GM19438 (cell line): Measurements from ENCODE around the gene RMND5A.
A peak's percentile ranks its signal among the peaks of the same experiment; 100 is the strongest.

Experiments
- ATAC-seq: cut with Tn5 transposase; IDR thresholded peaks from one replicate; pipeline ENCODE4 v1.9.1; 2021; ENCODE audit warnings: low read depth; ENCODE audit not compliant: unreplicated experiment

The RMND5A gene

DNA sequence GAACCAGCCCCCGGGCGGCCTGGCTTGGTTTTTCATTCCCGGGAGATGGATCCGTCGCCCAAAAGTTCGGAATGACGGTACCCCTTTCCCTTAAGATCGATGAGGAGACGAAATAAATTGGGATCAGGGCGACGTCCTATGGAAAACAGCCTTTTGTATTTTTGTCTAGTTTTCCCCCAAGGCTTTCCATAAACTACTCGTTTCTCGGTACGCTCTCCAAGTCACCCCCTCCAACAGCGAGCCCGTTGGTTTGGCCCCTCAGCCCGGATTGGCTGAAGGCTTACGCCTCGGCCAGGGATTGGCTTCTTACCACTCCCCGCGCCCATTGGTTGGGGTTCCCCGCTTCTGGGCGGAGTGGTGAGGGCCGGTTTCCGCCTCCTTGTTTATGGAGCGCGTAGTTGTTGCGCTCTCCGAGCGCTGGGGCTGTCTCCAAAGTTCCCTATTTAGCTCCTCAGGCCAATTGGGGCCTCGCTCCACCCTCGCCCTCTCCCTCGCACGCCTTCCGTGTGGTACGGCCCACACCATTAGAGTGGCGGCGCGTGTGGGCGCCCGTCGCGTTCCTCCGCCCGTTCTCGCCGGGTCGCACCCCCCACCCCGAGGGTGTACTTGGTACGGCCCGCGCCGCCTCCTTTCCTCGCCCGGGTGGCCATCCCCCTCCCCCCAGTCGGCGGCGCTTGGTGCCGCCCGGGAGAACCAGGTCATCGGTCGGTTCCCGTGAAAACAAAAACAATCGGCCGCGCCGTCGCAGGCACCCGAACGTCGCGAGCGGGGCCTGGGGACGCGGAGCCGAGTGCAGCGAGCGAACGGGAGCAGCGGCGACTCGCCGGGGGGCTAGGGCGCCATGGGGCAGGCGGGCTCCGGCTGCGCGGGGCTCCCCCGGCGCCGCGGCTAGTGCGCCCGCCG, at the start of gene RMND5A:
RMND5A (plus strand) TSS at position 655 of the 903 bp plus-strand sequence. CDS start 377 bp downstream, outside the sequence.
- peak; percentile 79 for ATAC-seq

- no peak for ATAC-seq
Observed at GRCh38 chr2:86671337-86671981, 48.6 kb upstream of the RMND5A start.

DNA sequence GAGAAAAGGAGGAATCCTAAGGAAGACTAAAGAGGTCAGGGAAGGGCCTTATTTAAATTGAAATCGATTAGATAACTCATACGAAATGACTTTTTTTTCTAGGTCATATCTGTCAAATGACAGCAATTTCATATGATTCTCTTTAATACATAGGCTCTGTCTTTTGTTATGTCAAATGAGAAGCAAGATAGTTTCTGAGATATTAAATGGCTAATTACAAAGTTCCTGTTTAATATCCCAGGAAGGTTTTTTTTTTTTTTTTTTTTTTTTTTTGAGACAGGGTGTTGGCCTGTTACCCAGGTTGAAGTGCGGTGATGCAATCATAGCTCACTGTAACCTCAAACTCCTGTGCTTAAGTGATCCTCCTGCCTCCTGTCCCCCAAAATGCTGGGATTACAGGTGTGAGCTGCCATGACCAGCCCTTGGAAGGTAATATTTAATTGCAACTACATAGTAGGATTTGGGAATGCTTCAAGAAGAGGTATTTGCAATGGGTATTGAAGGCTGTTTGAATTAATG, 48.0 kb upstream of the RMND5A start:
- ATAC-seq, result no peak

DNA sequence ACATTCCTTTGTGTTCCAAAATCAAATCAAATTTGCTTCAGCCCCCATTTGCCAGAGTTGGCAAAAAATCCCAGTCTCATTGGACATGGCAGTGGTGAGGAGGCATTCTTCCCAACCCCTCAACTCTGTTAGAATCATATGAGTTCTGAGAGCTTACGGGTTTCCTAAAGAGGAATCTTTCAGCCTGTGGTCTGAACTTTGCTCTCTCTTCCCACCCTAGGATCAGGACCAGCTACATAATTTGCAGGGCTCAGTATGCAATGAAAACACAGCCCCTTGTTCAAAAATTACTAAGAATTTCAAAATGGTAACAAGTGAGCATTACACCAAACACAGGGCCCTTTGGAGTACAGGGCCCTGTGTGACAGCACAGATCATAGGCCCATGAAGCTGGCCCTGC, 47.1 kb upstream of the RMND5A start:
- ATAC-seq, result no peak

DNA sequence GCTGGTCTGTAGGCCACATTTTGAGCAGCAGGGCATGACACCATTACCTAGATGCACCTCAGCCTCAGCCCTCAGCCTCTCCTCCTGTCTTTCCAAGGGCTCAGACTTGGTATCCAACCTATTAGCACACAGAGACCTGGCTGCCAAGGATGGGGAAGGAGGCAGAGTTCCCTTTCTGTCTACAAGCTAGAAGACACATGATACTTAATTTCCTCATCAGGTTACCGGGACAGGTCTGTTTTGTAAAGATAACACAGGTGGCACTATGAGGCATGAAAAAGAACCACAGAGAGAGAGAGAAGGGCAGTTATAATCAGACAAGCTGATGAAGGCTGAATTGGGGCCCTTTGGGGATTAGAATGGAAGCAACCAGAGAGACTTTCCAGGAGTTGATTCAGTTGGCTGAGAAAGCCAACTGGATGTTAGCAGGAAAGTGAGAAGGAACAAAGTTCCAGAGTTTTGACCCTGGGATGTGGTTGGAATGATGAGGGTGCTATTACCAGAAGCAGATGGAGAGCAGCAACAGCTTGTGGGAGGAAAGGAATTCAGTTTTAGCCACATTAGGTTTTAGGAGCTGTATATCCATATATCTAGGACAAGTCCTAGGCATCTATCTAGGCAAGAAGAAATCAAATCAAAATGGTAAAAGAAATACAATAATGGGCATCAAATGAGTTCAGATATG, 46.0 kb upstream of the RMND5A start:
- ATAC-seq, result no peak

- ATAC-seq, result no peak
Observed at GRCh38 chr2:86675104-86675503, 45.0 kb upstream of the RMND5A start.

- no peak for ATAC-seq
Observed at GRCh38 chr2:86675511-86676015, 44.5 kb upstream of the RMND5A start.

DNA sequence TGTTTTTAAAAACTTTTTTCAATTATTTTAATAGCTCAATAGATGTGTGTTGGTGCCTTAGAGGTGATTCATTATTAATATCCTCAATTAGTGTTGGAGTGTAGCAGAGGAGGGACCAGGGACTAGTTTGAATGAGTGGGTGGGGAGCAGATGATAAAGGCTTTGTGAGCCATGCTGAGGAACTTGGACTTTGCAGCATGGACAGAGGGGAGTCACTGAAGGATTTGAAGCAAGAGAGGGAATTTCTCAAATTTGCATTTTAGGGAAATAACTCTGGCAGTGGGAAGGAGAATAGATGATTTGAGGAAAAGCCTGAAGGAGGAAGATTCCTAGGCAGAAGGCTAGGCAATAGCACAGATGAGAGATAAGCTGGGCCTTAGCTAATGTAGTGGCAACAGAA, 42.3 kb upstream of the RMND5A start:
- ATAC-seq, result no peak

GRCh38 chr2:86679036-86679435, 41.1 kb upstream of the RMND5A start:
- ATAC-seq, result no peak

DNA sequence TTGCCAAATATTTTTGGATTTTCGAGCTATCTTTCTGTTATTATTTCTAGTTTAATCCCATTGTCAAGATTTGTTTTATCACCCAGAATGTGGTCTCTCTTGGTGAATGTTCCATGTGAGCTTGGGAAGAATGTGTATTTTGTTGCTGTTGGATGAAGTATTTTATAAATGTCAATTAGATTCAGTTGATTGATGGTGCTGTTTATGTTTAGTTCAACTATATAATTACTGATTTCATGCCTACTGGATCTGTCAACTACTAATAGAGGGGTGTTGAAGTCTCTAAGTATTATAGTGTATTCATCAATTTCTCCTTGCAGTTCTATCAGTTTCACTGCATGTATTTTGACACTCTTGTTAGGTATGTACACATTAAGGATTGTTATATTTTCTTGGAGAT, 34.7 kb upstream of the RMND5A start:
- ATAC-seq, result no peak

GRCh38 chr2:86686460-86686859, 33.6 kb upstream of the RMND5A start:
- ATAC-seq, result no peak

DNA sequence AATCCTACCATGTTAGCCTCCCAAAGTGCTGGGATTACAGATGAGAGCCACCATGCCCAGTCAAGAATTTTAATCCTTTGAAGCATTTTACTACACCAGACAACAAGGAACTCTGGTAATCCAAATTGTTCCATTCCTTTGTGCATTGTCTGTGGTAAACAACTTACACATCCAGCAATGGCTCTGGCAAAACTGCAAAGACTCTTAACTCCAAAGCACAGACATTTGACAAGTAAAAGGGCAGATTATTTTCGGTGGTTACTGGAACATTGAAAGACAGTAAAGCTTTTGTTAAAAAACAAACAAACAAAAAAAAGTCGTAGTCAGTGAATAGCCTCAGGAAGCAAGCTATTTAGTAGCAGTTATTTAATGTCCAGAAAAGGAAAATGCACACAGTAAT, 33.2 kb upstream of the RMND5A start:
- no peak for ATAC-seq

- no peak for ATAC-seq
Observed at GRCh38 chr2:86695053-86695691, 24.9 kb upstream of the RMND5A start.

- ATAC-seq, result no peak
Observed at GRCh38 chr2:86697551-86698104, 22.5 kb upstream of the RMND5A start.

GRCh38 chr2:86700690-86701089, 19.4 kb upstream of the RMND5A start:
- ATAC-seq, result no peak

- no peak for ATAC-seq
Observed at GRCh38 chr2:86703704-86704361, 16.3 kb upstream of the RMND5A start.

- no peak for ATAC-seq
Observed at GRCh38 chr2:86704459-86704971, 15.6 kb upstream of the RMND5A start.

GRCh38 chr2:86706220-86706619, 13.9 kb upstream of the RMND5A start:
- ATAC-seq, result no peak

GRCh38 chr2:86706935-86707334, 13.2 kb upstream of the RMND5A start:
- no peak for ATAC-seq
